ENCODE data around the gene DCTD.

- TF ChIP-seq CTCF (IDR thresholded peaks at IDR 0.05) (no peak), POLR2A (IDR thresholded peaks at IDR 0.05) (no peak)
Measured at GRCh38 chr4:182866746-182867145, 50.4 kb downstream of the DCTD start.

Measured in body of pancreas (tissue), 4 donors.